DOHH2 (cell line): Measurements from ENCODE around the gene NDFIP2.

Experiments used
- H3F3A ChIP-seq: fragments of 200-600 bp; sonication (generic), shearing (Covaris generic); 2 replicates; pipeline ENCODE4 v1.6.0; 2016; ENCODE audit warnings: antibody characterized with exemption, mild to moderate bottlenecking; ENCODE audit not compliant: control insufficient read depth, insufficient read depth
- H3K27ac ChIP-seq: fragments of 200-600 bp; sonication (generic); 2 replicates; pipeline ENCODE4 v1.5.1; 2014; ENCODE audit warnings: low read depth, mild to moderate bottlenecking, low read length, moderate library complexity
- H3K27me3 ChIP-seq: fragments of 200-600 bp; sonication (generic); 2 replicates; pipeline ENCODE4 v1.6.1; 2014; ENCODE audit warnings: mild to moderate bottlenecking, low read length, mixed read lengths; ENCODE audit not compliant: control insufficient read depth
- H3K36me3 ChIP-seq: fragments of 200-600 bp; sonication (generic); 2 replicates; pipeline ENCODE4 v1.6.1; 2014; ENCODE audit warnings: mild to moderate bottlenecking, low read length, moderate library complexity, mixed read lengths; ENCODE audit not compliant: control insufficient read depth
- H3K4me1 ChIP-seq: fragments of 200-600 bp; sonication (generic); 2 replicates; pipeline ENCODE4 v1.6.1; 2014; ENCODE audit warnings: mild to moderate bottlenecking, low read length, mixed read lengths; ENCODE audit not compliant: control insufficient read depth
- H3K4me2 ChIP-seq: fragments of 200-600 bp; sonication (generic); 2 replicates; pipeline ENCODE4 v1.6.0; 2014; ENCODE audit warnings: mild to moderate bottlenecking, low read length, moderate library complexity
- H3K4me3 ChIP-seq: fragments of 200-600 bp; sonication (generic); 2 replicates; pipeline ENCODE4 v1.5.1; 2014; ENCODE audit warnings: mild to moderate bottlenecking, low read length, mixed read lengths
- H3K79me2 ChIP-seq: fragments of 200-600 bp; sonication (generic); 2 replicates; pipeline ENCODE4 v1.6.1; 2014; ENCODE audit warnings: mild to moderate bottlenecking, low read length, mixed read lengths; ENCODE audit not compliant: control insufficient read depth
- H3K9me2 ChIP-seq: fragments of 200-600 bp; sonication (generic); replicated peaks from 2 replicates; pipeline ENCODE4 v1.6.1; 2014; ENCODE audit warnings: mild to moderate bottlenecking, low read length, mixed read lengths; ENCODE audit not compliant: control insufficient read depth
- H3K9me3 ChIP-seq: fragments of 200-600 bp; sonication (generic); 2 replicates; pipeline ENCODE4 v1.6.1; 2014; ENCODE audit warnings: antibody characterized with exemption, low read length, mixed read lengths; ENCODE audit not compliant: control insufficient read depth, insufficient read depth
- H4K20me1 ChIP-seq: fragments of 200-600 bp; sonication (generic); 2 replicates; pipeline ENCODE4 v1.6.0; 2014; ENCODE audit warnings: low read depth, mild to moderate bottlenecking, antibody characterized with exemption, low read length, moderate library complexity; ENCODE audit not compliant: control insufficient read depth, insufficient read depth
- CTCF ChIP-seq: fragments of 200-600 bp; sonication (generic); IDR thresholded peaks from one replicate; pipeline ENCODE4 v1.5.1; 2014; ENCODE audit warnings: antibody characterized with exemption, mild to moderate bottlenecking, low read depth, low read length; ENCODE audit not compliant: poor library complexity, severe bottlenecking
- EZH2phosphoT487 ChIP-seq: fragments of 200-600 bp; sonication (generic); IDR thresholded peaks from 2 replicates; pipeline ENCODE4 v1.6.1; 2017; ENCODE audit warnings: borderline replicate concordance, mild to moderate bottlenecking, antibody characterized with exemption, low read length, moderate library complexity, mixed read lengths

NDFIP2 gene

DNA sequence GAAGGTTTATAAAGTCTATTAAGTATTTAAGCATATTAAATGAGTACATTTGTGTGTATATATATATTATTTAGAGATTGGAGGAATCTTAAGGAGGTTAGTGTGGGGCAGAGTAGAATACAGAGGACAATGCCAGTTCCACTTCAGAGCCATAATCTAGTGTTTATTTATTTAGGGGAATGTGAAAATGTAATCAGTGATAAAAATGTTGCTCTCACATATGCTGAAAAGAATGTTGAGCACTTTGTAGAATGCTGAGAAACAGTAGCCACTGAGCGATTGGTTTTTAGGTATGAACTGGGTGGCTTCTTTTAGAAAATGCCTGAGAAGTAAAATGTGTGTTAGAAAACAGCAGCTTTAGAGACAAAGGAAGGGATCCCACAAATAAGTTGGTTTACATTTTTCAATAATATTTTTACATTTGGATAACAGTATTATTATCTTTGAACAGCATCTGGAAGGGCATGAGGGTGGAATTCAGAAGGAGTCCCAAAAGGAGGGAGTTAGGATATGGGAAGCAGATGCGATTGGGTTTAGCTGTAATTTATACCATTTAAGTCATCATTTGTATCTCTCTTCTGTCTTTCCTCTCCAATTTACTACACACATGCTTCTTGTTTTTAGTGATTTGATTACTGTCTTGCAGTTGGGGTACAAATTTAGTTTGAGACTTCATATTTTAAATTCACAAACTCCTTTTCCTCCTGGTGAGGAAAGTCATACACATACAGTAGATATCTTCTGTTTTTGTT is 68.6 kb downstream of the NDFIP2 start:
- Histone ChIP-seq H3K4me1 (no peaks in the 10 kb centered on the region), H4K20me1 (no peaks in the 10 kb centered on the region), H3K27ac (no peak overlapping the region), H3K27me3 (no peaks in the 10 kb centered on the region), H3K9me3 (no peaks in the 10 kb centered on the region), H3K4me3 (no peak overlapping the region), H3K4me2 (no peak overlapping the region), H3K79me2 (no peaks in the 10 kb centered on the region), H3F3A (no peaks in the 10 kb centered on the region), H3K9me2 (no peaks in the 10 kb centered on the region), H3K36me3 (no peaks in the 10 kb centered on the region)
- TF ChIP-seq EZH2phosphoT487 (no peak), CTCF (no peak)

DNA sequence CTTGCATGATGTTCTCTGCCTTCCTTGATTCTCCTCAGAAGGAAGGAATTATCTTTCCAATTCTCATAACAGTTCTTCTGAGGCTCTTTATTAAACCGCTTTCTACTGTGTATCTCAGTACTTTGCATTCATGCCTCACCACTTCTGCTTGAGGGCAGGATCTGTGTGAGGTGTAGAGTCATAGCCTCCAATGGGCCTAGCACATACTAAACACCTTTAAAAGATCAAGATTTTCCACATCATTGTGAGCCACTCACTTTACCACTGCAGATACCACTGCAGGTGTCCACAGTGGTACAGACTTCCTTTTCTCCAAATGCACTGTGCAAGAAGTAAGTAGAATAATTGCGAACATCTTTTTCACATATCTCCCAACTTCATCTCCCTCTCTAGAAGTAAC is 76.7 kb downstream of the NDFIP2 start:
- Histone ChIP-seq H3K4me3 (no peak overlapping the region), H3K4me2 (no peak overlapping the region), H3K36me3 (no peaks in the 10 kb centered on the region), H4K20me1 (no peaks in the 10 kb centered on the region), H3K27me3 (no peaks in the 10 kb centered on the region), H3K9me2 (no peaks in the 10 kb centered on the region), H3K79me2 (no peaks in the 10 kb centered on the region), H3K9me3 (no peaks in the 10 kb centered on the region), H3F3A (no peaks in the 10 kb centered on the region), H3K27ac (no peak overlapping the region), H3K4me1 (no peaks in the 10 kb centered on the region)
- no peak for TF ChIP-seq EZH2phosphoT487
- no peak for TF ChIP-seq CTCF

DNA sequence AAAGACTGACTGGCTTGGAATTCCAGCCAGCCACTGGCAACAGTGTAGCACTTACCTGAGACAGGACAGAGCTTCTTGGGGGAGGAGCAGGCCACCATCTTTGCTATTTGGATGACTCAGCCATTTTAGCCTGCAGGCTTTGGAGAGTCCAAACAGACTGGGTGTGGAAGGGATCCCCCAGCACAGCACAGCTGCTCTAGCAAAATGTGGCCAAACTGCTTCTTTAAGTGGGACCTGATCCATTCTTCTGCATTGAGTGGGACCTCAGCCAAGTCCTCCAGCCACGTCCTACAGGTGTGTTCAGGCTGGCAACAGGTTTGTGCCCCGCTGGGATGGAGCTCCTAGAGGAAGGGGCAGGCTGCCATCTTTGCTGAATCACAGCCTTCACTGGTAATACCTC is 80.0 kb downstream of the NDFIP2 start:
- no peaks in the 10 kb centered on the region for H3K9me3 ChIP-seq
- no peaks in the 10 kb centered on the region for H3K36me3 ChIP-seq
- H3F3A ChIP-seq = no peaks in the 10 kb centered on the region
- no peaks in the 10 kb centered on the region for H3K9me2 ChIP-seq
- no peaks in the 10 kb centered on the region for H3K4me1 ChIP-seq
- H3K79me2 ChIP-seq = no peaks in the 10 kb centered on the region
- TF ChIP-seq CTCF (no peak), EZH2phosphoT487 (no peak)
- no peaks in the 10 kb centered on the region for H3K27me3 ChIP-seq
- no peak overlapping the region for H3K27ac ChIP-seq
- no peak overlapping the region for H3K4me3 ChIP-seq
- H4K20me1 ChIP-seq = no peaks in the 10 kb centered on the region
- no peak overlapping the region for H3K4me2 ChIP-seq
